Endometrium (tissue), 2 donors: ENCODE data around the gene CYLD.

ENCODE experiments used
- FAIRE-seq: peaks from 2 replicates; lab custom pipeline; 2012; peaks lifted over from hg19 to GRCh38; lab: Jason Lieb, UNC
- donor health status: control.
- donor health status: control.

The CYLD gene

DNA sequence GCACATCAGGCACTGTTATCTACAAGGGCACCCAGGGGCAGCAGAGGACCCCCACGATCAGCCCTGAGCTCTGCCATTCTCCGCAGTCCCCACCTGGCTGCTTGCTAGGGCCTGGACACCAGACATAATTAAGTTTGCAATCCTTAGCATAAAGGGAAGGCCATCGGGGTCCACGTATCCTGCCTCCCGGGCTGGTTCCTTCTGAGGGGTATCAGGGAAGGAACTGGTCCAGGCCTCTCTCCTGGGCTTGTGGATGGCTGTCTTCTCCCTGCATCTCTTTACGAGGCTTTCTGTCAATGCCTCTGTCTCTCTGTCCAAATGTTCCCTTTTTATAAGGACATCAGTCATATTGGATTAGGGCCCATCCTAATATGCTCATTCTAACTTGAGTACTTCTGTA, 77.8 kb downstream of the CYLD start:
- no peak for FAIRE-seq

- no peak for FAIRE-seq
Observed at GRCh38 chr16:50820225-50820624, 78.3 kb downstream of the CYLD start.

DNA sequence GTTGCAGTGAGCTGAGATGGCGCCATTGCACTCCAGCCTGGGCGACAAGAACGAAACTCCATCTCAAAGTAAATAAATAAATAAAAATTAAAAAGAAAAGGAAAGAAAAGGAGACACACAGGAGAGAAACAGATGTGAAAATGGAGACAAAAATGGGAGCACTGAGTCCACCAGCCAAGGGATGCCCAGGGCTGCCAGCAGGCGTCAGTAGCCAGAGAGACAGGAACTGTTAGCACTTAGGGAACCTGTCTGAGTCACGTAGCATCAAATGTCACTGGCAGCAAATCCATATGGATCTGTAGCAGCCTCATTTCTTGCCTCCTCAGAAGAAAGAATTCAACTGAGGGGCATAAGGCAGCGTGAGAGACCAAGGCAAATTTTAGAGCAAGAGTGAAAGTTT, 79.7 kb downstream of the CYLD start:
- no peak for FAIRE-seq

DNA sequence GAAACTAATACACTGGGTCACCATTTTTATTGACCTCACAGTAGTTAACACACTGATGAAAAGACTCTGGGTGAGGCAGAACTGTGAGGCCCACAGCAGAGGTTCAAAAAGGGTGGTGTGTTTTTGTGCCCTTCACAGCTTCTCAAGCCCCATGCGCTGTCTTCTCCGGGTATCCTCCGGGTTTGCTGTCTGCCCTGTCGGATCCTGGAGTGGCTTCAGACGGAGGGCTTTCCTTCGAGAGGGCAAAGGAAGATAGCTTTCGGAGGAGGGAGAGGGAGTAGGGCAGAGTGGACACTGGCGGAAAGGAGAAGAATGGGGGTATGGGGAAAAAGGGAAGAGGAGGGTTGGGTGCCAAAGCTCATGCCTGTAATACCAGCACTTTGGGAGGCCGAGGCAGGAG, 80.8 kb downstream of the CYLD start:
- no peak for FAIRE-seq

DNA sequence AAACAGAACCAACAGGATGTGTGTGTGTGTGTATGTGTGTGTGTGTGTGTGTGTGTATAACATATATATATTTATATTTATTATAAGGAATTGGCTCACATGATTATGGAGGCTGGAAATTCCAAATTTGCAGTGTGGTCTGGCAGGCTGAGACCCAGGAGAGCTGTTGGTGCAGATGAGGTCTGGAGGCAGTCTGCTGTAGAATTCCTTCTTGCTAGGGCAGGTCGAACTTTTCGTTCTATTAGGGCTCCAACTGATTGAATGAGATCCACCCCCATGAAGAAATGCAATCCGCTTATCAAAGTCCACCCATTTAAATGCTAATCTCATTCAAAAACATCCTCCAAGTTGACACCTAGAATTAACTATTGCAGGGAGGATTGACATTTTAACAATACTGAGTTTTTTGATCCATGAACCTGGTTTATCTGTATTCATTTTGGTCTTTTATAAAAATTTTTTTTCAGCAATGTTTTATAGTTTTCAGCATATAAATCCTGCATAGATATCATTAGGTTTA, 85.0 kb downstream of the CYLD start:
- FAIRE-seq, result no peak

GRCh38 chr16:50828164-50828702, 86.3 kb downstream of the CYLD start:
- FAIRE-seq, result no peak

- FAIRE-seq, result no peak
Observed at GRCh38 chr16:50830698-50831097, 88.8 kb downstream of the CYLD start.

DNA sequence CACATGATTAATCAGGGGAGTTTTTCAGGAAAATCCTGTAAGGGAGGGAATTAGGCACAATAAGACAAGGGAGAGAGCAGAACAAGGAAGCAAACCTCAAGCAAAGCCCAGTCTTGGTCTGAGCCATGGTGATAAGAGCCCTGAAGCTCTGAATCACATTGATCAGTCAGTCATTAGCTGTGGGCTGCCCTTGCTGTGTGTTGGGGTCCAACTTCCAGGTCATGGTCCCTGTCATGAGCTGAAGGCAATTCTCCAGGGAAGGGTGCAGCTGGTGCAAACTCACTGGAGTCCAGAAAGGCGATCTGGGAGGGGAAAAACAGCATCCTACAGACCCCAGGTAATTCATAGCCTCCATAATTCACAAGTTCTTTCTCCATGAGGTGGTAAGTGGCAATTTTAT, 89.9 kb downstream of the CYLD start:
- FAIRE-seq, result no peak

DNA sequence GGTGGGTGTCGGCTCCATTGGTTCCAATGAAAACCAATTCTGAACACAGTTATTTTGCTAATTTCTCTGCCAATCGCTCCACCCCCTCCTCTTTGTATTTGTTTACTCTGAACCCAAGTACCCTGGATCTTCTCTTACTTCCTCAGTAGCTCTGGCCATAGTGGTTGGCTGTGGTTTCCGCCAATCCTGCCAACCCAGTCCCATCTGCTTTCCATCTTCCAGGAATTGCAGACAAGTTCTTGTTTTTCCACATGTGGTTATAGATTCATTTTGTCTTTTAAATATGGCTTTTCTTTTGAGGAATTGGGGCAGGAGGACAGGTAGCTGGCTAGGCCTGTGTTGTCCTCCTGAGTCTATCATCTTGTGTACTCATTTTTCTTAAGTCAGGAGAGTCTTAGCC, 92.0 kb downstream of the CYLD start:
- no peak for FAIRE-seq

- FAIRE-seq, result no peak
Observed at GRCh38 chr16:50834701-50835100, 92.8 kb downstream of the CYLD start.

DNA sequence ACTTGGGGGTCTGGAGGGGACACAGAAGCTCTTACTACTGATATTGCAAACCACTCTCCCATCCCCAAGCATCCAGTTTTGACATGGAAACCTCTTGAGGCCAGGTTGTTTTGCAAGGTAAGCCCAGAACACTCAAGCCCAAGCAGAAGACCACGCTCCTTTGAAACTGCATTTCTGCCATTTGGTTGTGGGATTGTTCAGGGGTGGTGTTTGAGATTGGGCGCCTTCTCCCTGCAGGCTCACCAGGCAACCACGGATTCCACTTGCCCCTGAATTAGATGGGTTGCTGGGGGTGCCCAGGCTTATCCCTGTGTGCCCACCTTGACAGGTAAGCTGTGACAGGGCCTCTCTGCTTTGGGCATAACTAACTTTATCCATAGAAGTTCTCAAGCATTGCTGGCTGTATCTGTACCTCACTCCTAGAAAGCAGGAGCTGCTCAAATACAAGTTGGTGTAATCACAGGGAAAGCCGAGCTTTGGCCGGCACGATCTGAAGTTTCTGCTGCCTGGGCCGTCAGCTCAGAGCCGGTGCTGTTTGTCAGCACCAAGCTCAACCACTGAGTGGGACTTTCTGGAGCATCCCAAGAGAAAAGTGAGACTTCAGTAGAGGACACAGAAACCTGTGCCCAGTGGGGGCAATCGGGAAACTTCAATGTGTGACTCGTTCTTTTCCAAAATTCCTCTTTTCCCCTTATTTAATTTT, 93.6 kb downstream of the CYLD start:
- no peak for FAIRE-seq

DNA sequence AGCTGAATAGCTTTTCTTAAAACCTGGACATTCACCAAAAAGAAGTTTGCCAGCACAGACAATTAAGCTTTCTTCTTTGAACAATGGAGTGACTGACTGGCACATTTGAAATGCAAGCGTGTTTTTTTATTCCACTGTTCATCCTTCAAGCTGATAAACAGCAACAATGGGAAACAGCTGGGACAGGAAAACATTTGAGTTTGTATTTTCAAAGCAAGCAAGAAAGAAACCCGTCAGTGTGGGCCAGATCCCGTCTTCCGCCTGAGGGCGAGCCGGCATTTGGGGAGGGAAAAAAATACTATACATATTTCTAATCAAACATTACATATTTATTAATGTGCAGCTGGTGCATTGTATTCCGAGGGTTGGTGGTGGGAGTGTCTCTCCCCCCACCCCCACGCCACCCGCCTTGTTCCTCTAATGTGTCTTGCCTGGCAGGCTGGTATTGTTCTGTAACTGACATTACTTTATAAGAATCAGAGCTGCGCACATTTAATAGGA, 94.3 kb downstream of the CYLD start:
- FAIRE-seq, result no peak

DNA sequence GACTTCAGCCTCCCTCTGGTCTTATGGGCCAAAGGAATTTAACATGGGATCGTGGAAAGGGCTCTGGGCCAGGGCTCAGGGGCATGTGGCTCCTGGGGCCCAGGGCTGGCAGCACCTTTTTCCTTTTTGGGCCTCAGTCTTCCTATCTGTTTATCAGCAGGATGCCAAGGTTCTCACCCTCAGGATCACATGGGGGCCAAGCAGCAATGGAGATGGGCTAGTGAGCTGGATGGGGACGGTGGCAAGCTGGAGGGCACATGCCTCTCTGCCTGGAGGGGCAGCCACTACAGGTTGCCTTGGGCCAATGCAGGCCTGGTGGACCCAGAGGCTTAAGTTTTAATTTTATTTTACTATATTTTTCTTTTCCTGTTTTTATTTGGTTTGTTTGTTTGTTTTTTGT, 95.4 kb downstream of the CYLD start:
- FAIRE-seq, result no peak

DNA sequence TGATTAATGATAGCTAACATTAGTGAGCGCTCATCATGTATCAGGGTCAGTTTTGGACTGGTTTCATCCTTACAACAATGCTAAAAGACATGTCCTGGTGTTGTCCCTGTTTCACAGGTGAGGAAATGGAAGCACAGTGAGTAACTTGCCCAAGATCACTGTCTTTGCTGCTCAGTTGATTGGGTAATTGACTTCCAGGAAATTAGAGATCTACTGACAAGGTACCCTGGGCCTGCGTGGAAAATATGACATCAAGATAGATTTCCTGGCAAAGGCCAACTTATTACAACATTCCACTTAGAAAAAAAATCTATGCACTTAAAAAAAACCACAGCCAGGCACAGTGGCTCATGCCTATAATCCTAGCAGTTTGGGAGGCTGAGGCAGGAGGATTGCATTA, 96.3 kb downstream of the CYLD start:
- no peak for FAIRE-seq

DNA sequence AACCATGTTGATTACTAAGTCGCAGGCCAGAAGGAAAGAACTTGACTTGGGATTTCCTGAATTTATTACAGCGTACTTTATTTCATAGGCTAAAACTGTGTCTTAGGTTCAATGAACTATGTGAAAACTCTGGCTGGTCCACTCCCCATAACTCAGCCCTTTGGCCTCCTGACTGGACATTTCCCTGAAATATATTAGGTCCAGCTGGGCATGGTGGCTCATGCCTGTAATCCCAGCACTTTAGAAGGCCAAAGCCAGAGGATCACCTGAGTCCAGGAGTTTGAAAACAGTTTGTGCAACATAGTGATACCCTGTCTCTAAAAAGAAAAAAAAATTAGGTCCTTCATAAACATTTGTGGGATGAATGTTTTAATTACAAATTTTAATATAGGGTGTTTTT, 97.0 kb downstream of the CYLD start:
- FAIRE-seq, result no peak

DNA sequence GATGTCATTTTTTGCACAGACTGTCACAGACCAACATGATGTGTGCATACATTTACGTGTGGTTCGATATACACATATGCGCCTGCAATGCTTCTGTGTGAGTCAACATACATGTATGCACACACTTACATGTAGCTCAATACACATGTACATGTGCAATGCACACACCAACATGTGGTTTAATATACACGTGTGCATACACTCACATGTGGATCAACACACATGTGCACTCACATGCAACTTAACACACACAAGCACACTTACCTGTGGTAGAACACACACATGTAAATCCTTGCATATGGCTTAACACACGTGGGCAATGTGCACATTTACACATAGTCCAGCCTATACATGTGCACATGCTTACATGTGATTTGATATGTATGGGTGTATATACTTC, 97.5 kb downstream of the CYLD start:
- FAIRE-seq, result no peak

DNA sequence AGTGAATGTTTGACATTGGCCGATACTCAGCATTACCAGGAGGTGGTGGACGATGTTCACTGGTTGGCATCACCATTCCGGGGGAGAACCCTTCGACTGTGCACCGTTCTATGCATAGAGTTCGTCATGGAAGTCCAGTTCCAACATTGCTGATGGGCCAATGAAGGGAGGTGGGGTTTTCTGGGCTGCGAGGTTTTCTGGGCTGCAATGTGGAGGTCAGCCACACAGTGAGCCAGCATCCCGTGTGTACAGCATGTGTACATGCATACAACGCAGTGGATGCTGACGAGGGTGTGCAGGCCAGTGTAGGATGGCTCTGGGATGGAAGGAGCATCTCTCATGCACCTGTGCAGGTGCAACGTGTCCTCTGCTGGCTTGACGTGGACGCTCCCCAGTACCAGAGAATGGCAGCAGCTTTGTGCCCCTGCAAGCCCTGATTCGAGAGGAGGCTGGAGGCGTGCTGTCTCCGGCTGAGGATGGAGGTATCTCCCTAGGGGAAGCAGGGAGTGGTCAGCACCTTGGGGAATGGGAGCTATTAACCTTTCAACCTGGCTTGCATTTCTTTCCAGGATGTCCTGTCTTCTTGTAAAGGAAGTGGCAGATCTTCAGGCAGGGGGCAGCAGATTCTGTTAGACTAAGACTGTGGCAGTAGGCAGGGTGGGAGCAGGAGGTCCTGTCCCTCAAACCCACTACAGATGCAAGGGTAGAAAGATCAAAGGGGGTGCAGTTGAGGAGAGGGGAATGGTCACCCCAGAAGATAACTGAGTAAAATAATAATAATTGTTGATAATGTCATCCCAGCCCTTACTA, 98.2 kb downstream of the CYLD start:
- FAIRE-seq, result no peak

- no peak for FAIRE-seq
Observed at GRCh38 chr16:50841081-50841886, 99.4 kb downstream of the CYLD start.

GRCh38 chr16:50842013-50842505, 100.2 kb downstream of the CYLD start:
- FAIRE-seq, result no peak

DNA sequence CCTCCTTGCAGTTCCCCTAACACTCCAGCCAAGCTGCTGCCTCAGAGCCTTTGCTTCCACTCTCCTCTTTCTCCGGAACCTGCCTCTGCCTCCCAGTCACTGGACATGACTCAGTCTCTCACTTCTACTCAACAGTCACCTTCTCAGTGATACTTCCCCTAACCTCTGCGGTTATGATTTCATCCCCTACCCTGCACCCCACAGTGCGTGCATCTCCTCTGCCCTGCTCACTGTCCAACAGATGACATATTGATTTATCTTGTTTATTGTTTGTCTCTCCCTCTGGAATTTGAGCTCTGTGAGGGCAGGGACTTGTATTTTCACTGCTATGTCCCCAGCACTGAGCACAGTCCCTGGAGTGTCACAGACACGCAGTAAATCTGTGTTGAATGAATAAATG, 100.7 kb downstream of the CYLD start:
- FAIRE-seq, result no peak

- no peak for FAIRE-seq
Observed at GRCh38 chr16:50844840-50845239, 103.0 kb downstream of the CYLD start.

DNA sequence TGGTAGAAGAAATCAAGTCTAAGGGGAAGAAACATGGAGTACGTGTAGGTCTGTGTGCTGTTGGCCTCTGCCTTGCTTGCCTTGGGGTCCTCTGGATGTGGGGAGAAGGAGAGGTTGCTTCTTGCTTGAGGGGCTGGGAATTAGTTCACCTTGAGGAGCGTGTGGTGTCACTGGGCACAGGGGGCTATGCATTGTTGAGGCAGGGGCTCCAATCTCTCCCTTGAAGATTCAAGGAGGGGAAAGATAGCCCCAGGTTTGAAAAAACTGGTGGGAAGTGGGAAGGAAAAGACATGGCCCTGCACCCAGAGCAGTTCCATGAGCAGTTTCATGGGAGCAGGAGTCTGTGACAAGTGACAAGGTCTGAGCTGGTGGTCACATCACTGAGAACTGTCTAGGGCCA, 103.4 kb downstream of the CYLD start:
- no peak for FAIRE-seq
